NK-92 (cell line): ENCODE data around the gene KSR1.
"Not testable (repeated sequence)": the region's sequence is repeated elsewhere in the genome, so short reads cannot be mapped to it uniquely, and the experiment has no call there.

Experiments
- DNase-seq: peaks from one replicate; lab custom pipeline; 2025; ENCODE audit not compliant: unreplicated experiment; lab: John Stamatoyannopoulos, UW

The KSR1 gene

DNA sequence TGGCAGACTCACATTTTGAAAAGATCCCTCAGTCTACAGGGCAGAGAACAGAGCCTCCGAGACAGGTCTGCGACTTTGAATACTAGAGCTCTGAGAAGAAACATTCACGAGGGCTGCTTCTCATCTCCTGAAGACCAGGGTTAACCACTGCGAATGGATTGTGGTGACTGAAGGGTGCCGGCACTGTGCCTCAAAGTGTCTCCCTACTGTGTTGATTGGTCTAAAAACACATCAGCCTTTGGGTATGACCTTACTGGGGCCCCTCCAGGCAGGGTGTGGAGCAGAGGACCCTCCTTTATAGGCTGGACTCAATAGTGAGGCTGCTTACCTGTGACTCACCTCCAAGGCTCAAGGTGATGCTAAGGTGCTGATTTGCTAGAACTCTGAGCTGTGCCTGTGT lies 172.1 kb downstream of the KSR1 start:
- no peak for DNase-seq

DNA sequence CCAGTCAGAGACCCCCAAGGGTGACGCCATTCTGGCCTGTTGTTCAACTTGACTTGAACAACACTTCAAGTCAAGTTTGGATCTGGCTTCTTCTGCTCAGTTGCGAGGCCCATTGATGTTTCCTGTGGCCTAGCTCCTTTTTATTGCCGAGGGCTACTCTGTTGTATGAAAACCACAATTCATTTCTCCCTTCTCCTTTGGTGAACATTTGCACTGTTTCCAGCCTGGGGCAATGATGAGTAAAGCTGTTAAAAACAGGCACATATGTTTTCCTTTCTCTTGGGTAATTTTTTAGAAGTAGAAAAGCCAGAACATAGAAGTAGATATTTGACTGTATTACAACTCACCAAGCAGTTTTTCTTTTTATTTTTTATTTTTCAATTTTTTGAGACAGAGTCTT lies 173.0 kb downstream of the KSR1 start:
- not testable (repeated sequence) for DNase-seq

DNA sequence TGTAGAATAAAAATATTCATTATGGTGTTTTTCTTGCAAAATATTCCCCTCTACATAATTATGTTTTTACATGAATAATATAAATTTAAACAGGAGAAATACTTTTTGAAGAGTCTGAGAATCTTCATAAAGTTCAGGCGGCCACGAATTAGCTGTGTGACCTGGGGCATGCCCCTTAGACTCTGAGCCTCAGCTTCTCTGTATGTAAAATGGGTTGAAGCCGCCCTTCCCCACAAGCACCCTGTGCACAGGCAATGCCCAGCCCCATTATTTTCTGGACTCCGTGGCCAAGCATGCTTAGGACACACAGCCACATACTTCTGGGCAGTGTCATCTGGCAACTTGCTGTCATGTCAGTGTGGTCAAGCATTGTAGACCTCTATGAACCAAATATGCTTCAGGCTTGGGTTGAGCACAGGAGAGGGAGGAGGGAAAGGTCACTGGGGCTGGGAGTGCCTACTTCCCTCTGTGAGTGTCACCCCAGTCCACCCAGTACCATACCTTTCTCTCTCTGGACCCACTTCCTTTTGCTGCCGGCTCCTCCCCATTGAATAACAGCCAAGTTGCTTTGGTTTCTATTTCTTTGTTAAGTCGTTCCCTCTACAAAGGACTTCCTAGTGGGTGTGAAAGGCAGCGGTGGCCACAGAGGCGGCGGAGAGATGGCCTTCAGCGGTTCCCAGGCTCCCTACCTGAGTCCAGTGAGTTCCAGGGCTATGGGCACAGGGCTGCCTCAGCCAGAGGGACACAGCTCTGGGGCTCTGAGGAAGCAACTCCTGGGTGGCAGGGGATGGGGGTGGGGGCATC lies 174.6 kb downstream of the KSR1 start, which contains the start of gene LGALS9:
TSS of gene LGALS9 (plus strand) at position 582 of the 804 bp plus-strand sequence. CDS start at position 660, 78 bp downstream.
- DNase-seq: no peak

GRCh38 chr17:27631411-27631760 lies 175.1 kb downstream of the KSR1 start:
- no peak for DNase-seq

DNA sequence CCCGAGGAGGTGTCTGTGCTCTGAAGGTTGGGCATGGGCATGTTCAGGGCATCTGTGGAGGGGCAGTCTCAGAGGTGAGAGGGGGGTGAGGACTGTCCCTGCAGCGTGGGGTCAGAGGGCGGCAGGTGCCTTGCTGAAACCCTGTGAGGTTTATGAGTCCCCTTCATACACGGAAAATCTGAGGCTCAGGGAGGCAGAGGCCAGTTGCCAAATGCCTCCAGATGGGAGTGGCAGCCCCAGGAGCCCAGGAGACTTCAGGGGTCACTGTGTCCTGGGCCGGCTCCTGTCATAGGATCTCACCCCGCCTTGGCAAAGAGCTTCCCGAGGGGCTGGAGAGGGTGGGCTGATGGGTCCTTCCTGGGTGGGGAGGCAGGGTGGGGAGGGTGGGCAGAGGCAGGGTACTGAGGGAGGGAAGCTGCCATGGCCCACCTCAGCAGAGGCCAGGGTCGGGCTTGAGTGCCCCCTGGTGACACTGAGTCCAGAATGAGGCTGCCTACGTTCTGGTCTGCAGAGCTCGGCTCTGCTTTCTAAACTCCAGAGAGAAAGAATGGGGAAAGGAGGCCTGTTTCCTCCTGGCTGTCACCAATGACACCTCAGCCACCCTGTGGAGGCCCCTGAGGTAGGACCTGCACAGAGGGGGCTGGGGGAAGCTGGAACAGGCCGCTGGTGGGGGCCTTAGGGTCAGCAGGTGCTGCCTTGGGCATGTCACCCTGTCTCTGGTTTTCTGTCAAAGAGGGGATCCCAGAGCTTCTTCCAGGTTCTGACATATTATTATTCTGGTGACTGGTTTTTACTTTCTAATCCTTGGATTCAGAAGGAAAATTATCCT lies 175.9 kb downstream of the KSR1 start:
- no peak for DNase-seq

- DNase-seq: not testable (repeated sequence)
Observed at GRCh38 chr17:27632766-27633165, 176.5 kb downstream of the KSR1 start.

DNA sequence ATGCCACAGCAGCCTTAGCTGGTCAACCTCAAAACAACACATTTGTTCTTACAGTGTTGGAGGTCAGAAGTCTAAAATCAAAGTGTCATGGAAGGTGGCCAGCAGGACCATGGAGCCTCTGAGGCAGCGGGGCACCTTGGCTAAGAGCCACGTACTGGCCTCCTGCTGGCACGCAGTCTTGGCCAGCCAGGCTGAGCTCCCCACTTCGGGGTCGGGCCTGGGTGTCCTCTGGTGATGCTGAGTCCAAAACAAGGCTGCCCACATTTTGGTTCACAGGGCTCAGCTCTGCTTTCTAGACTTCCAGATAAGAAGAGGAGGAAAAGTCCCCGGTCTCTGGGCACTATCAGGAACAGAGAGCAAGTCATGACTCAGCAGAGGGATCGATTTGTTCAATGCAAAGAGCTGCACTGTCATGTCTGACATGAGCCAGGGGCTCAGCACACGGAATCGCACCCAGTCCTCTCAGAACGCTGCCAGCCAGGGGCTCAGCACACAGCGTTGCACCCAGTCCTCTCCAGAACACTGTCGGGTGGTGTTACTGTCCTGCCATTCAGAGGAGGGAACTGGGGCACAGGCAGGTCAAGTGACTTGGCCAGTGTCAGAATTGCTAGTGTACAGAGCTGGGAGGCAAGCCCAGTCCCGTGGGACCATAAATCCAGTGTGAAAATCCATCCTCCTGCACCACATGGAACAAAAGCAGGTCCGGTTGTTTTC lies 177.2 kb downstream of the KSR1 start:
- DNase-seq: no peak

- no peak for DNase-seq
Observed at GRCh38 chr17:27634026-27634335, 177.7 kb downstream of the KSR1 start.

GRCh38 chr17:27634776-27635175 lies 178.5 kb downstream of the KSR1 start:
- no peak for DNase-seq

GRCh38 chr17:27635275-27635823 lies 179.1 kb downstream of the KSR1 start:
- DNase-seq: no peak

DNA sequence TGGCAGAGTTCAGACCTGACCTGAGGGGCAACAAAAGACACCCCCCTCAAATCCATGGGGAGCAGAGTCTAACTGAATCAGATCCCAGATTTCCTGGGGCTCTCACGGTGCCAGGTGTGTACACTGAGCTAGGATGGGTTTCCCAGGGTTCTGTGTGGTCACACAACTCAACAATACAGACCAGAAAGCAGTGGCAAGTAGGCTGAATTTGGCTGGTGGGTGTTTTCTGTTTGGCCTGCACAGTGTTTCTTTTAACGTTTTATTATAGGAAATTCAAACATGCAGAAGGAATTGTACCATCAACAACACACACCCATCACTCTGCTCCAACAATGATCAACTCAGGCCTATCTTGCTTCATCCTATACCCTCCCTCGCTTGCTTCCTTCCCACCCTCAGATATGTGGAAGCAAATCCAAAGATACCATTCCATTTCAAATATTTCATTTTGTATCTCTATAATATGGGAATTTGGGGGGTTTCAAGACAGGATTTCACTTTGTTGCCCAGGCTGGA lies 179.8 kb downstream of the KSR1 start:
- DNase-seq: not testable (repeated sequence)

- DNase-seq: not testable (repeated sequence)
Observed at GRCh38 chr17:27637818-27638217, 181.6 kb downstream of the KSR1 start.

DNA sequence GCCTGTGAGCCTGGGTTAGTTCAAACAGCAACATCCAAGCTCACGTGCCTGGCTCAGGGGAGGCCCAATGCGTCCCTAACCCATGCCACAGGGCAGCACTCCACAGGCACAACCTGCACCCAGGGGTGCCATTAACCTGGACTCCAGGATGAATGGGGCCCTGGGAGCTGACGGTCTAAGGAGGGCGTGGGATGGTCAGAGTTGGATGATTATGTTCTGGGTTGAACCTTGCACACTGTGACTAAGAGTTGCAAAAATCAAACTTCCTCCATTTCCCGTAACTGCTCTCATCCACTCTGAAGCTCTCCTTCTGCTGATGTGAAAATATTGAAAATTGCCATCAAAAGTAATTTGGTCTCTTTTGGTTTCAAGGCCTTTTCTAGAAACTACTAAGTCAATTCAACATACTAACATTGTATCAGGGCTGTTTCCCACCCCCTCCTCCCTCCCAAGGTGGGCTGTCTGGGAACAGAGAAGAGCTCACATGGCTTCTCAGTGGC lies 182.2 kb downstream of the KSR1 start:
- not testable (repeated sequence) for DNase-seq

GRCh38 chr17:27640790-27641189 lies 184.5 kb downstream of the KSR1 start:
- DNase-seq: no peak

GRCh38 chr17:27644586-27644985 lies 188.3 kb downstream of the KSR1 start:
- no peak for DNase-seq

DNA sequence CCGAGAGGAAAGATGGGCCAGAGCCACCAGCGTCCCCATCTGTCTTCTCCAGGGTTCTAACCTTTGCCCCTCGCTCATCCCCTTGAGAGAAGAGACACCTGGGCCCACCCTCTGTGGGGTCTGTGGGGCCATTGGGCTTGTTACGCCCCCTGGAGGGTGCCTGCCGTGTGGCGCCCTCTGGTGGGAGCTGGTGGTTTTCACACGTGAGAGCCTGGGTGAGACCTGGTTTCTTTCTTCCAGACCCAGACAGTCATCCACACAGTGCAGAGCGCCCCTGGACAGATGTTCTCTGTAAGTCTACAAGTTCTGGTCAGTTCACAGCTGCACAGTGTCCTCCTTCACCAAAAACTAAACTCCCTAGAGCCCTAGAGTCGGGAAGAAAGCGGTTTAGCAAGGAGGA lies 189.4 kb downstream of the KSR1 start:
- DNase-seq: not testable (repeated sequence)

- no peak for DNase-seq
Observed at GRCh38 chr17:27646232-27646631, 190.0 kb downstream of the KSR1 start.

GRCh38 chr17:27647765-27648164 lies 191.5 kb downstream of the KSR1 start:
- no peak for DNase-seq

GRCh38 chr17:27649111-27649571 lies 192.9 kb downstream of the KSR1 start:
- not testable (repeated sequence) for DNase-seq

GRCh38 chr17:27649929-27650328 lies 193.7 kb downstream of the KSR1 start:
- DNase-seq: no peak

DNA sequence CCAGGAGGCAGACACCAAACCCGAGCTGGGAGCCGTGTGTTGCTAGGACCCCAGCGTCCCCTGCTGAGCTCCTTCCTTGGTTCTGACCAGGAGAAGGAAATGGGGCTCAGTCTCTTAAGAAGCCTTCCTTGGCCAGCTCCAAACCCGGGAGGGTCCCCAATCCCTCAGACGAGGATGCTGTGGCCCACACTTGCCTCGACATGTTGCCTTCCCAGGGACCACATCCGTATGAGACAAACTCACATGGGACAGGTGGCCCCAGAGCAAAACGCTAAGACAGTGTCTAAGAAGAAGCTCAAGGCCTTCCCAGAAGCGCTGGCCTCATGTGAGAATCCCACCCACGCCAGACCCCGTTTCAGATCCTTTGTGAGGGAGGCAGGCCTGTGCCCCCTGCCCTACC lies 194.6 kb downstream of the KSR1 start:
- DNase-seq: no peak
